GM23248 (cell line): ENCODE data around the gene HOXC12.

Source experiments
- EZH2 ChIP-seq: fragments of 200-600 bp; sonication (generic); IDR thresholded peaks from 2 replicates; pipeline ENCODE4 v1.6.1; 2018; ENCODE audit warnings: antibody characterized with exemption, mild to moderate bottlenecking; ENCODE audit not compliant: insufficient read depth, poor library complexity, severe bottlenecking
- EZH2phosphoT487 ChIP-seq: fragments of 200-600 bp; sonication (generic); IDR thresholded peaks from 2 replicates; pipeline ENCODE4 v1.6.1; 2018; ENCODE audit warnings: antibody characterized with exemption, moderate library complexity, mild to moderate bottlenecking, low read depth; ENCODE audit not compliant: insufficient read depth

DNA sequence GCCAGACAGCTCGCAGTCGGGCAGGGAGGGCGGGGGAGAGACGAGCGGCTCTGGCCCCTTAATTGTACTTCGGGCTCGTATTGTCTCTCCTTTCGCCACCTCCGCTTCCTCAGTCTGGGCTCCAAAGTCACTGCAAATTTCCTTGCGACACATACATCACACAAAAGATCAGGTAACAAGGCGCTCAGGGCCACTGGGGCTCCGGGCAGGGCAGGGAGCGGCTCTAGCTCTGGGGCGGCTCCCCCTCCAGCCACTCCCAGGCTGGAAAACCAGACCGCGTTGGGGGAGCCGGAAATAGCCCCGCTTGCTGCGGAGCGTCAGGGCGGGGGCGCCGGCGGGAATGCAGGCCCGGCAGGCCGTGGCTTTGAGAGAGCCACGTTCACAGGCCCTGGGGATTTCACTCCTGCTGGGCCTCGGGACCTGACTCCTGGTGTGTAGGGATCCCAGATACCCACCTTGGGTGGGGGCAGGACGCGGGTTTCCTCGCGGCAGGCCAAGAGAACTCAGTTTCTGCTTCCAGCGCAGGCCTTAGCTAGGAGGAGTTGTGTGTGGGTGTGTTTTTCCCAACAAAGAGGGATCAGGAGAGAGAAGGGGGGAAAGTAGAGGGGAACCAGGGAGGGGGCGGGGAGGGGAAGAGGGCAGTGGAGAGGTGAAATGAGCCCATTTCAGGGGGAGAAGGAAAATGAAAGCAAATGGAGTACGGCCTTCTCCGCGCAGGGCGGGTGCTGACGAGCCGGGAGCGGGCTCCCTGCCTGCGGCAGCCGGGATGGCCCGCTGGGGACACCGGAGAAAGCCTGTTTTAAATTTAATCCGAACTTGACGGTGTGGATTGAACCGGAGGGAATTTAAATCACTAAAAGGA lies 40.9 kb downstream of the HOXC12 start:
- no peak for TF ChIP-seq EZH2phosphoT487
- TF ChIP-seq EZH2: no peak
